ENCODE results near the gene KDM4B.

The KDM4B gene

GRCh38 chr19:5012688-5013457 lies 44.0 kb downstream of the KDM4B start:
- no peak for DNase-seq (ENCODE audit: low spot score)

DNA sequence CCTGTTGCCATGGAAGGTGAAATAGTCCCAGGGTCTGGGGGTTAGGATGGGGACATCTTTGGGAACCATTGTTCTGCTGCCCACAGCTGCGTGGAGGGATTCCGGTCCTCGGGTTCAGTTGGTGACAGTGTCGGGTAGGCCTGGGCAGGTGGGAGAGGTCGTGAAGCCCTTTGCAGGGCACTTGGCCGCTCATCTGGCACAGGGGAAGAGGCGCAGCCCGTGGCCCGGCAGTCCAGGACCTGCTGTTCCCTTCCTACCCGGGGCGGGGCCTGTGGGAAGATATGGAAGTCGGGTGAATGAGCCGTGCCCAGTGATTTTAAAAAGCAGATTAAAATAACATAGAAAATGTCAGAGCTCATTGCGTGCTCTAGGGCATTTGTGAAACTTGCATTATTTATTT lies 44.8 kb downstream of the KDM4B start:
- DNase-seq (ENCODE audit: low spot score) = no peak

DNA sequence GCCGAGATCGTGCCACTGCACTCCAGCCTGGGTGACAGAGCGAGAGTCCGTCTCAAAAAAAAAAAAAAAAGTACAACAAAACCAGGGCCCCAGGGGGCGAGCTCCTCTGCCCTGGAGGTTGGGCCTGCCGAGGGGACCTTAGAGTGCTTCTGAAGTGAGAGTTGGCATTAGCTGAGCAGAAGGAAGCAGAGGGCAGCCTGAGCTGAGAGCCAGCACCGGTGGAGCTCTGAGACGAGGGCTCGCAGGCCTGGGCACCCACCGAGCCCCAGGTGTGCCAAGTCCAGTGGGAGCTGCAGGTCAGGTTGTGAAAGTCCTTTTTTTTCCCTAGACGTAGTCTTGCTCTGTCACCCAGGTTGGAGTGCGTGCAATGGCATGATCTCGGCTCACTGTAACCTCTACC lies 46.0 kb downstream of the KDM4B start:
- no peak for DNase-seq (ENCODE audit: low spot score)

GRCh38 chr19:5016268-5016667 lies 47.4 kb downstream of the KDM4B start:
- DNase-seq (ENCODE audit: low spot score) = no peak

GRCh38 chr19:5016781-5017180 lies 47.9 kb downstream of the KDM4B start:
- DNase-seq (ENCODE audit: low spot score) = no peak

DNA sequence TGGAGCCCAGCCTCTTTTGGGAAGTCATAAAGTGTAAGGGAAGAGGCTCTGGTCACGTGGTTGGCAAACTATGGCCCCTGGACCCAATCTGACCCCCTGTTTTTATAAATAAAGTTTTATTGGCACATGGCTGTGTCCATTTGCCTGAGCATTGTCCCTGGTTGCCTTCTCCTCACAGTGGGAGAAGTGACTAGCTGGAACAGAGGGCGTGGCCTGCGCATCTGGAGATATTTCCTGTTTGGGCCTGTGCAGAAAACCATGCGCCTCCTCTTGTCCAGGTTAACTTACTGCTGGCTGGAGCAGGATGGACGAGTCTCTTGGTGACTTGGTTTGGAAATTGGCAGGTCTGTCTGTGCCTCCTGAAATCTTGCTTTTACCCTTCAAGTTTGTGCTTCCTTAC lies 48.3 kb downstream of the KDM4B start:
- no peak for DNase-seq (ENCODE audit: low spot score)

DNA sequence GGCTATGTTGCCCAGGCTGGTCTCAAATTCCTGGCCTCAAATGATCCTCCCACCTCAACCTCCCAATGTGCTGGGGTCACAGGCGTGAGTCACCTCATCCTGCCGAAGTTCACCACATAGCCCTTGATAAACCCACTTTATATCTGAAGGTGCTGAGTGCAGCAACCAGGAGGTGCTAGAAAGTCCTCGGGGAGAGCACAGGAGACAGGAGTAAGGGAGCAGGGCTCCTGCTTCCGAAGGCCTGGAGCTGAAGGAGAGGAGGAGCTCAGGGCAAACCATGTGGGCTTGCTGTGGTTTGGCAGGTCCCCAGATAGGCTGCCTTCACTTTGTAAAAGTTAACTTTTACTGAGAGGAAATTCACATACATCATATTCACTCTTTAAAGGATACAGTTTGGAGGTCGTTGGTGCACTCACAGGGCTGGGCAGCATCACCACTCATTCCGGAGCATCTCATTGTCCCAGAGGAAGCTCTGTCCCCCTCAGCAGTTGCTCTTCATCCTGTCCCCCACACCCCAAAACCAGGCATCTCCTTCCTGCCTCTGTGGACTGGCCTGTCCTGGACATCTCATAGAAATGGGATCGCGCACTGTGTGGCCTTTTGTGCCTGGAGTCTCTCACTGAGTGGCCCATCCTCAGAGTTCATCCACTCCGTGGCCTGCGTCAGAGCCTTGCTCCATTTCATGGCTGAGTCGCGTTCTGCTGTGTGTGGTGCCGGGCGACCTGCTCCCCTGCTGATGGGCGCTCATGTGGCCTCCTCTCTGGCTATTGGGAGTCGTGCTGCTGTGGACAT lies 49.5 kb downstream of the KDM4B start:
- DNase-seq (ENCODE audit: low spot score) = no peak

- DNase-seq (ENCODE audit: low spot score) = no peak
Observed at GRCh38 chr19:5020368-5020767, 51.5 kb downstream of the KDM4B start.

- DNase-seq (ENCODE audit: low spot score) = no peak
Observed at GRCh38 chr19:5021046-5021445, 52.1 kb downstream of the KDM4B start.

- no peak for DNase-seq (ENCODE audit: low spot score)
Observed at GRCh38 chr19:5022066-5022860, 53.4 kb downstream of the KDM4B start.

GRCh38 chr19:5023128-5023571 lies 54.2 kb downstream of the KDM4B start:
- peak; percentile 95 for DNase-seq (ENCODE audit: low spot score)

GRCh38 chr19:5024282-5024681 lies 55.4 kb downstream of the KDM4B start:
- DNase-seq (ENCODE audit: low spot score) = no peak

- DNase-seq (ENCODE audit: low spot score) = no peak
Observed at GRCh38 chr19:5025027-5025426, 56.1 kb downstream of the KDM4B start.

DNA sequence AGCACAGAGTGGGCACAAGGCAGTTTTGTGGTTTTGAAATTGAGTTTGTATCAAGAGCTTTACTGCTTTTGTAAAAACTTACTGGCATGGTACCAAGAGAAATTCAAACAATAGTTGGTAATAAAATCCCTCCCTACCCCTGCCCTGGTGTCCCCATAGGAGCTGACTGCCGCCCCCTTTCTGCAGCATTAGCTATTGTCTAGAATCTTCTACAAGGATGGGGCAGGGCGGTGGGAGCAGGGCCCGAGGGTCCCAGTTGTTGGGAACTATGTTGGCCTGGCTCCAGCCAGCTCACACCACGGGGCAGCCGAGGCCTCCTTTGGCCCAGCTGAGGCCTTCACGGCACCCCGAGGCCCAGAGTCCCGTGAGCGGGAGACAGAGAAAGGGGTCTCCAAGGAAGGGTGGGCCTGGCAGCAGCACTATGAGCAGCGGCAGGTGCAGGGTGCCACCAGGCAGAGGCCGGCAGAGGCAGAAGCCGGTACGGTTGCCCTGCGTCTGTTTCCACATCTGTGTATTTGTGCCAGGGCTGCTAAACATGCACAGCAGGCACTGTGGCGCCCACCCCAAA lies 57.9 kb downstream of the KDM4B start:
- no peak for DNase-seq (ENCODE audit: low spot score)

DNA sequence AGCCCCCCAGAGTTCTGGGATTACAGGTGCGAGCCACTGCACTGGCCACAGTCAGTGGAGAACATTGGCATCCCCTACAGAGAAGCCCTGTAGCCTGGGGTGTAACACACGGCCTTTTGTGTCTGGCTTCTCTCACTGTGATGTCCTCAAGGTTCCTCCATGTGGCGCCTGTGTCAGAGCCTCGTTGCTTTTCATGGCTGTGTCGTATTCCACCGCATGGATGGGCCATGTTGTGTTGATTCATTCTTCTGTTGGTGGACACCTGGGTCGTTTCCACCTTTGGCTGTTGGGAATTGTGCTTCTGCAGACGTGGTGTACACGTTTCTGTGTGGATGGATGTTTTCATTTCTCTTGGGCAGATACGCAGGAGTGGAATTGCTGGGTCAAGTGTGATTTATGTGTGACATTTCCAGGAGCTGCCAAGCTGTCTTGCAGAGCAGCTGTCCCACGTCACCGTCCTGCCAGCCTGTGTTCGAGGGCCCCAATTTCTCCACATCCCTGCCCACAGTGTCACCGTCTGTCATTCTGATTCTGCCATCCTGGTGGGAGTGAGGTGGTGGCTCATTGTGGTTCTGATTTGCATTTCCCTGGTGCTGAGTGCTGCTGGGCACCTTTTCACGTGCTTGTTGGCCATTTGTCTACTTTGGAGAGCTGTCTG lies 59.4 kb downstream of the KDM4B start:
- no peak for DNase-seq (ENCODE audit: low spot score)

- peak; percentile 65 for DNase-seq (ENCODE audit: low spot score)
Observed at GRCh38 chr19:5029596-5029995, 60.7 kb downstream of the KDM4B start.

- DNase-seq (ENCODE audit: low spot score) = no peak
Observed at GRCh38 chr19:5030136-5030820, 61.4 kb downstream of the KDM4B start.

GRCh38 chr19:5030822-5031221 lies 61.9 kb downstream of the KDM4B start:
- no peak for DNase-seq (ENCODE audit: low spot score)

DNA sequence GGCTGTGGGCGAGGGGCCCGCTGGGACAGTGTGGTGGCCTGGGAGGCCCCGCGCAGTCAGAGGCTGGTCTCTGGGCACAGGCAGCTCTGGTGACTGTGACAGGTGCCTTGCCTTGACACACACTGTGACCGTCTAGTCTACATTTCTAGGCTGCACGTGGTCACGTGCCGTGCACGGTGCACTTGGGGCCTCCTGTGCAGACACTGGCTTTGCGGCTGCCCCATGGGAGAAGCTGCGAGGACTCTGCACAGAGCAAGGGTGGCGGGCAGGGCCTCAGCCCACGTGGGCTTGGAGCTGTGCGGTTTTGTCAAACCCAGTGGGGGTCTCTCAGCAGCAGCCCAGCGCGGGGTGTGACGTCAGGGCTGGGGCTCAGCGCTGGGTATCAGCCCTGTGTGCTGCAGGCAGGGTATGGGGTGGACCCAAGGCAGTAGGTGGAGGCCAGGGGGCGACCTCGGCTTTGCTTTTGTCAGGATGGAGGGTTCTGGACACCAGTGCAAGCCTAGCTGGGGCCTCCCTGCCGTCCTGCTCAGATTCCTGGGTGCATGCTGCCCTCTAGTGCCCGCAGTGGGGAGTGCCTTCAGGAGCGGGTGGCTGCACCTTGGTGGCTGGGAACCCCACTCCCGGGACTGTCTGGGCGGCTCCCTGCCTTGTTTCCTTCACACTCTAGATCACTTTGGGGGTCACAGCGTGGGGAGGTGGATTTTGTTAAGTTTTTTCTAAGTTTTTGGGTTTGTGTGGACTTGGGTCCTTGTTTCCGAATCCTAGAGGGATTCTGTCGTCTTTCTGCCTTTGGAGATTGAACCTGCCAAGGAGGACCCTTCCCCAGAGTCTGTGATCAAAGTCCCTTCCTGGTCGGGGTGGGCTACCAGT lies 62.6 kb downstream of the KDM4B start:
- peak; percentile 88 for DNase-seq (ENCODE audit: low spot score)

Measured in cerebellar cortex (tissue), 1 donor.